HCT116 (cell line): Measurements from ENCODE around the gene ASIP. TPM values are rescaled to one million over a fixed set of nuclear protein-coding genes. Genes with fewer than 3 reads are reported as not detected.

Source experiments
- ATAC-seq: fragments of 200-7000 bp; cut with Tn5 transposase; 2 replicates; pipeline ENCODE4 v1.9.1; 2020; ENCODE audit warnings: mild to moderate bottlenecking, moderate library complexity
- BruUV-seq: library from RNA; stranded (reverse); fragments of 400-500 nt; replicated peaks from 2 replicates; lab custom pipeline; 2021; lab: Mats Ljungman, UMichigan
- CTCF ChIA-PET: fragments of 300-600 bp; sonication (Branson Sonifier 250); formaldehyde crosslinking; loops from one replicate; lab custom pipeline; 2021; ENCODE audit warnings: antibody characterized with exemption; lab: Charles Lee
- POLR2A ChIA-PET: fragments of 300-600, 350-600 bp; sonication (Branson Sonifier 250); formaldehyde crosslinking; loops from one replicate; lab custom pipeline; 2021; ENCODE audit warnings: antibody characterized with exemption; lab: Charles Lee
- RAD21 ChIA-PET, 2 experiments: fragments of 300-600 bp; sonication (Branson Sonifier 250); formaldehyde crosslinking; loops; one replicate each; lab custom pipeline; 2023; ENCODE audit warnings: low total read pairs in 2 of 2; ENCODE audit not compliant: uncharacterized antibody in 2 of 2, unreplicated experiment in 2 of 2, low non-redundant PET in 1 of 2; lab: Charles Lee
- DNase-seq: peaks from one replicate; pipeline ENCODE4 v3.0.0-alpha.2; 2010; ENCODE audit warnings: low read depth, low spot score
- H2AFZ ChIP-seq: fragments of 200-600 bp; shearing (Covaris generic), sonication (generic); 2 replicates; pipeline ENCODE4 v1.6.1; 2017; ENCODE audit warnings: low read depth, mixed run types, mixed read lengths, antibody characterized with exemption, low read length; ENCODE audit not compliant: poor library complexity, severe bottlenecking
- H3K27ac ChIP-seq: 2 replicates; pipeline ENCODE4 v1.5.1; 2012; ENCODE audit warnings: low read depth, low read length
- H3K27me3 ChIP-seq: fragments of 200-600 bp; sonication (generic); 2 replicates; pipeline ENCODE4 v1.6.1; 2016; ENCODE audit warnings: mixed run types, low read length, mixed read lengths; ENCODE audit not compliant: insufficient read depth
- H3K36me3 ChIP-seq, 2 experiments: fragments of 200-500 bp in 1 of 2; fragments of 200-600 bp in 1 of 2; sonication (Bioruptor generic) in 1 of 2; sonication (generic) in 1 of 2; 2 replicates each; pipeline versions ENCODE4 v1.5.1 to v1.6.1; 2014 to 2016; ENCODE audit warnings: low read length in 2 of 2, inconsistent platforms in 1 of 2, mixed read lengths in 1 of 2, mixed run types in 1 of 2; ENCODE audit not compliant: insufficient read depth in 2 of 2, control insufficient read depth in 1 of 2
- H3K4me1 ChIP-seq, 2 experiments: fragments of 200-600 bp in 1 of 2; sonication (generic) in 1 of 2; 2 replicates each; pipeline versions ENCODE4 v1.5.1 to v1.6.1; 2012 to 2017; ENCODE audit warnings: low read length in 2 of 2, inconsistent platforms in 1 of 2, mild to moderate bottlenecking in 1 of 2, mixed read lengths in 1 of 2, mixed run types in 1 of 2, moderate library complexity in 1 of 2; ENCODE audit not compliant: insufficient read depth in 2 of 2, control insufficient read depth in 1 of 2
- H3K4me2 ChIP-seq: fragments of 200-600 bp; sonication (generic); 2 replicates; pipeline ENCODE4 v1.6.1; 2017; ENCODE audit warnings: mixed run types, low read length, mixed read lengths
- H3K4me3 ChIP-seq, 2 experiments: fragments of 200-600 bp in 1 of 2; sonication (generic) in 1 of 2; replicated peaks in 1 of 2; 2 replicates each; pipeline ENCODE4 v1.5.1; 2011 to 2016; ENCODE audit warnings: low read length in 2 of 2, control low read depth in 1 of 2, low read depth in 1 of 2, mild to moderate bottlenecking in 1 of 2, mixed read lengths in 1 of 2, mixed run types in 1 of 2
- H3K79me2 ChIP-seq: fragments of 200-600 bp; sonication (generic); 2 replicates; pipeline ENCODE4 v1.6.1; 2017; ENCODE audit warnings: mild to moderate bottlenecking, mixed run types, low read length, moderate library complexity, mixed read lengths; ENCODE audit not compliant: insufficient read depth
- H3K9ac ChIP-seq: fragments of 200-600 bp; sonication (generic); 2 replicates; pipeline ENCODE4 v1.6.1; 2016; ENCODE audit warnings: low read length, mixed read lengths
- H3K9me2 ChIP-seq: fragments of 200-600 bp; sonication (generic), shearing (Covaris generic); 2 replicates; pipeline ENCODE4 v1.6.1; 2017; ENCODE audit warnings: mixed run types, mild to moderate bottlenecking, moderate library complexity; ENCODE audit not compliant: insufficient read depth
- H3K9me3 ChIP-seq, 2 experiments: fragments of 200-500 bp in 1 of 2; fragments of 200-600 bp in 1 of 2; sonication (Bioruptor generic) in 1 of 2; sonication (generic) in 1 of 2; 2 replicates each; pipeline ENCODE4 v1.6.1; 2014 to 2017; ENCODE audit warnings: low read length in 2 of 2, mixed read lengths in 2 of 2, inconsistent platforms in 1 of 2, low read depth in 1 of 2, mild to moderate bottlenecking in 1 of 2, mixed run types in 1 of 2, moderate library complexity in 1 of 2; ENCODE audit not compliant: control insufficient read depth in 1 of 2, insufficient read depth in 1 of 2
- H4K20me1 ChIP-seq: fragments of 200-600 bp; sonication (generic), shearing (Covaris generic); 2 replicates; pipeline ENCODE4 v1.6.1; 2017; ENCODE audit warnings: mixed run types, mild to moderate bottlenecking, moderate library complexity; ENCODE audit not compliant: insufficient read depth
- ELF1 ChIP-seq: IDR thresholded peaks from 2 replicates; pipeline ENCODE4 v1.6.1; 2012; ENCODE audit warnings: low read depth, borderline replicate concordance
- EZH2phosphoT487 ChIP-seq: fragments of 200-600 bp; IDR thresholded peaks from 2 replicates; pipeline ENCODE4 v1.6.1; 2018; ENCODE audit warnings: antibody characterized with exemption, borderline replicate concordance
- RAD21 ChIP-seq: IDR thresholded peaks from 2 replicates; pipeline ENCODE4 v1.6.1; 2012; ENCODE audit warnings: low read depth, mild to moderate bottlenecking
- SIN3A ChIP-seq: IDR thresholded peaks from 2 replicates; pipeline ENCODE4 v1.6.1; 2012; ENCODE audit warnings: low read depth
- SP1 ChIP-seq: IDR thresholded peaks from 2 replicates; pipeline ENCODE4 v1.6.1; 2012; ENCODE audit warnings: low read depth
- ZFX ChIP-seq: fragments of 450-650 bp; IDR thresholded peaks from 2 replicates; pipeline ENCODE4 v1.6.1; 2017
- ZNF274 ChIP-seq: fragments of 200-500 bp; sonication (Bioruptor generic); IDR thresholded peaks from 2 replicates; pipeline ENCODE4 v1.6.1; 2014; ENCODE audit warnings: mild to moderate bottlenecking, low read depth, low read length, inconsistent platforms
- intact Hi-C: fragments of 100-400 bp; cut with micrococcal nuclease; formaldehyde crosslinking; loops from 2 replicates; pipeline ENCODE4 v1.10.0; 2022
- total RNA-seq: library from RNA; stranded (reverse); gene quantifications from one replicate; pipeline ENCODE4 v1.2.1, GENCODE V29; 2021; ENCODE audit not compliant: unreplicated experiment
- TF ChIP-seq, protein P1 (sequence below): IDR thresholded peaks from 2 replicates; pipeline ENCODE4 v1.6.1; 2012
- TF ChIP-seq, protein P2 (sequence below): IDR thresholded peaks from 2 replicates; pipeline ENCODE4 v1.6.1; 2012; ENCODE audit warnings: low read depth

Gene ASIP
- total RNA-seq, 1 experiment from 2014 or later = not detected

DNA sequence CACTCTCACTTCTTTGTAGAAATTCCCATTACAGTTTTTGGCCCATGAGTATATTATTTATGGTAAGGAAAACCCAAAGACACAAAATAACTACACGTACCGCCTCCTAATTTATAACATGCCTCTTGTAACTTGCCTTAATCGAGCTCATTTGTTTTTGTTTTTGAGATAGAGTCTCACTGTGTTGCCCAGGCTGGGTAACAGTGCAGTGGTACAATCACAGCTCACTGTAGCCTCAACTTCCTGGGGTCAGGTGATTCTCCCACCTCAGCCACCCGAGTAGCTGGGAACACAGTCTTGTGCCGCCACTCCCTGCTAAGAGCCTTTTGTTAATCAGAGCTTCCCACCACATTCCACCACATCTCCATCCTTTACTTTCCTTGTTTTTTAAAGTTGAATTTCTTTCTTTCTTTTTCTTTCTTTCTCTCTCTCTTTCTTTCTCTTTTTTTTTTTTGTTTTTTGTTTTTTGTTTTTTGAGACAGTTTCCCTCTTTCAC, 15.5 kb downstream of the ASIP start:
- H3K4me3 ChIP-seq = no peak overlapping the region
- no peak overlapping the region for H3K9ac ChIP-seq
- TF ChIP-seq, protein P1, sequence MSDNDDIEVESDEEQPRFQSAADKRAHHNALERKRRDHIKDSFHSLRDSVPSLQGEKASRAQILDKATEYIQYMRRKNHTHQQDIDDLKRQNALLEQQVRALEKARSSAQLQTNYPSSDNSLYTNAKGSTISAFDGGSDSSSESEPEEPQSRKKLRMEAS = no peak
- no peaks in the 10 kb centered on the region for H3K9me2 ChIP-seq
- POLR2A ChIA-PET = interaction anchor here (0.6 kb wide), 1 partner anchor 1437 kb away, joined by 3 read pairs; the partner anchor contains the start of gene MAPRE1
- no peaks in the 10 kb centered on the region for H3K79me2 ChIP-seq
- CTCF ChIA-PET = interaction anchor here (0.6 to 2.4 kb wide), 5 partner anchors 10 to 513 kb away, joined by 3 to 6 read pairs (median 5); no protein-coding TSS in a partner anchor
- no peaks in the 10 kb centered on the region for H4K20me1 ChIP-seq
- no peaks in the 10 kb centered on the region for H3K36me3 ChIP-seq
- H3K4me2 ChIP-seq = no peak overlapping the region
- intact Hi-C loops = loop anchor here (5.0 kb wide), 1 partner anchor 64 kb away; no protein-coding TSS in a partner anchor
- no peak for DNase-seq
- BruUV-seq = no TSS peak
- no peak for ATAC-seq
- H3K27me3 ChIP-seq = no peaks in the 10 kb centered on the region
- no peak overlapping the region for H3K27ac ChIP-seq
- H2AFZ ChIP-seq = no peak overlapping the region
- H3K4me1 ChIP-seq = no peaks in the 10 kb centered on the region
- RAD21 ChIA-PET = interaction anchor here in 1 of 2 experiments (0.6 kb wide), 1 partner anchor 280 kb away, joined by 3 read pairs; no protein-coding TSS in a partner anchor
- no peaks in the 10 kb centered on the region for H3K9me3 ChIP-seq

DNA sequence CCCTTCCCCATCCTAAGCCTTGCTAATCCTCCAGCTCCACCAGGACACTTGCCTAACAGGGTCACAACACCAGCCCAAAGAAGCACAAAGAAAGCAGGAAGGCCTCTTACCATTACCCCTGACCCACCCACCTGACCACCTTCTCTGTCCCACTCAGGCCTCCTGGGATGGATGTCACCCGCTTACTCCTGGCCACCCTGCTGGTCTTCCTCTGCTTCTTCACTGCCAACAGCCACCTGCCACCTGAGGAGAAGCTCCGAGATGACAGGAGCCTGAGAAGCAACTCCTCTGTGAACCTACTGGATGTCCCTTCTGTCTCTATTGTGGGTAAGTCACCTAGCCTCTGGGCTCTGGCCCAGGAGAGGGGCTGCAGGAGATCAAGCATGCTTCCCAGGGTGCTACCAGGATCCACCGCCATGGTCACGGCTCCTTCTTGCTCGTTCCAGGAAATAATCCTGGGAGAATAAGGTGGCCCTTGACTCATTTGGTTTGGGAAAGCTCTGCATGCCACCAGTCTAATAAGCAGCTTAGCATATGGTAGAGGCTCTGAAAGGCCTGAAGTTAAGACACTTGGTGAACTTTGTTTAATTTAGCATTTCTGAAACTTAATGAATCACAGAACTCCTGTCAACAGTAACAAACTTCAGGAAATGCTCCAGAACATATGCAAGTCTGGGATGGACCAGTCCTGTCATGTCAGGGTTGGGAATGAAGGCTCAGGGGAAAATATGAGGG, 19.2 kb downstream of the ASIP start:
- H3K27ac ChIP-seq = no peak overlapping the region
- intact Hi-C loops = no loop called here
- no peak overlapping the region for H2AFZ ChIP-seq
- no peak overlapping the region for H3K9ac ChIP-seq
- no peaks in the 10 kb centered on the region for H3K9me2 ChIP-seq
- ChIA-PET CTCF (no interaction called here), POLR2A (no interaction called here), RAD21 (no interaction called here)
- H3K9me3 ChIP-seq = no peaks in the 10 kb centered on the region
- no peaks in the 10 kb centered on the region for H3K36me3 ChIP-seq
- no peak for ATAC-seq
- peaks cover 0 to 9% of the 10 kb centered on the region in 2 experiments; a peak in 1 of 4 replicates for H3K4me1 ChIP-seq
- H4K20me1 ChIP-seq = no peaks in the 10 kb centered on the region
- H3K4me2 ChIP-seq = no peak overlapping the region
- TF ChIP-seq ELF1 (no peak), RAD21 (no peak), SP1 (no peak), EZH2phosphoT487 (no peak), ZNF274 (no peak), ZFX (no peak), SIN3A (no peak)
- TF ChIP-seq, protein P2, sequence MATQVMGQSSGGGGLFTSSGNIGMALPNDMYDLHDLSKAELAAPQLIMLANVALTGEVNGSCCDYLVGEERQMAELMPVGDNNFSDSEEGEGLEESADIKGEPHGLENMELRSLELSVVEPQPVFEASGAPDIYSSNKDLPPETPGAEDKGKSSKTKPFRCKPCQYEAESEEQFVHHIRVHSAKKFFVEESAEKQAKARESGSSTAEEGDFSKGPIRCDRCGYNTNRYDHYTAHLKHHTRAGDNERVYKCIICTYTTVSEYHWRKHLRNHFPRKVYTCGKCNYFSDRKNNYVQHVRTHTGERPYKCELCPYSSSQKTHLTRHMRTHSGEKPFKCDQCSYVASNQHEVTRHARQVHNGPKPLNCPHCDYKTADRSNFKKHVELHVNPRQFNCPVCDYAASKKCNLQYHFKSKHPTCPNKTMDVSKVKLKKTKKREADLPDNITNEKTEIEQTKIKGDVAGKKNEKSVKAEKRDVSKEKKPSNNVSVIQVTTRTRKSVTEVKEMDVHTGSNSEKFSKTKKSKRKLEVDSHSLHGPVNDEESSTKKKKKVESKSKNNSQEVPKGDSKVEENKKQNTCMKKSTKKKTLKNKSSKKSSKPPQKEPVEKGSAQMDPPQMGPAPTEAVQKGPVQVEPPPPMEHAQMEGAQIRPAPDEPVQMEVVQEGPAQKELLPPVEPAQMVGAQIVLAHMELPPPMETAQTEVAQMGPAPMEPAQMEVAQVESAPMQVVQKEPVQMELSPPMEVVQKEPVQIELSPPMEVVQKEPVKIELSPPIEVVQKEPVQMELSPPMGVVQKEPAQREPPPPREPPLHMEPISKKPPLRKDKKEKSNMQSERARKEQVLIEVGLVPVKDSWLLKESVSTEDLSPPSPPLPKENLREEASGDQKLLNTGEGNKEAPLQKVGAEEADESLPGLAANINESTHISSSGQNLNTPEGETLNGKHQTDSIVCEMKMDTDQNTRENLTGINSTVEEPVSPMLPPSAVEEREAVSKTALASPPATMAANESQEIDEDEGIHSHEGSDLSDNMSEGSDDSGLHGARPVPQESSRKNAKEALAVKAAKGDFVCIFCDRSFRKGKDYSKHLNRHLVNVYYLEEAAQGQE = no peak
- H3K79me2 ChIP-seq = no peaks in the 10 kb centered on the region
- no peak for DNase-seq
- H3K27me3 ChIP-seq = no peaks in the 10 kb centered on the region
- no peak overlapping the region for H3K4me3 ChIP-seq
- BruUV-seq = no TSS peak
